Activated CD4-positive, alpha-beta T cell treated with anti-CD3 and anti-CD28 coated beads, Interleukin-2, amount 50 U/mL, for 1 hour (primary cell): ENCODE data around the gene MCC.

Source experiments
- DNase-seq: peaks from one replicate; pipeline ENCODE4 v3.0.0-alpha.2; 2020

Gene MCC

GRCh38 chr5:113002423-113002822, 485.8 kb downstream of the MCC start:
- no peak for DNase-seq

GRCh38 chr5:113000466-113000865, 487.8 kb downstream of the MCC start:
- no peak for DNase-seq

- no peak for DNase-seq
Measured at GRCh38 chr5:112998296-112998695, 490.0 kb downstream of the MCC start.

DNA sequence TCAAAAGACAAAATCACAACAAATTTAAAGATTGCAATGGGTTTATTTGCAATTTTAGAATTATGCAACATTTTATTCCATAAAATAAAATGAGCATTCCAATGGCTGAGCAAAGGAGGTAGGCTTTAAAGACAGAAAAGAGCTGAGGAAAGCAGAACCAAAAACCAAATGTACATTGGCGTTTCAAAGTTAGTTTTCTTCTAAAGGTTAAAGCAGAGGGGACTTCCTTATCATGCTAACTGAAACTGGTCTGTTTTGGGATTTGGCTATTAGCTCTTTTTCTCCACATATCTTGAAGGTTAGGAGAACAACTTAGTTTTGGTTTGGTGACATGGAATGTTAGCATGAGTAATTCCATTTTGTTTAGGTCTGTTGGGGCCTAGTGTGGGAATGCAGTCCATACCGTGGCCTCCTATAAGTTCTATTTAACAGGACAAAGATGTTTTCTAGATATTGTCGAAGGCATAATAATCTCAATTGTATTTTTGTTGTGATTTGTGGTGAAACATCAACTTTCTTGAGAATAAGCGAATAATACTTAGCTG, 491.4 kb downstream of the MCC start:
- no peak for DNase-seq

- DNase-seq, result peak; percentile 81
Measured at GRCh38 chr5:112995764-112996618, 492.3 kb downstream of the MCC start.

- no peak for DNase-seq
Measured at GRCh38 chr5:112986224-112986623, 502.0 kb downstream of the MCC start.

DNA sequence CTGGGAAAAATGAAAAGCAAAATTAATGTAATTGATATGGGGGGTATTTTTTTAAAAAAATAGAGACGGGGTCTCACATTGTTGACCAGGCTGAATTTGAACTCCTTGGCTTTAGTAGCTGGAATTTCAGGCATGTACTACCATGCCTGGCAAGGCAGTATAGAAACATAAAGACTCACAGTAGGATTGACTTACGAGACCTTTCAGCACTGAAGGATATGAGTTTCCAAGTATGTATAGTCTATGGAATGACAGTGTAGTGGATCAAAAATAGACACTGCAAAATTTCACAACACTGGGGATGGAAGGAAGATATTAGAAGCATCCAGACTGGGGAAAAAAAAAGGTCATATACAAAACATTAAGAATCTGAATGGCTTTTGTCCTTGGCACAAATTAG, 504.9 kb downstream of the MCC start:
- DNase-seq, result no peak

GRCh38 chr5:112979723-112980122, 508.5 kb downstream of the MCC start:
- DNase-seq, result no peak

GRCh38 chr5:112978836-112979235, 509.4 kb downstream of the MCC start:
- no peak for DNase-seq

GRCh38 chr5:112977440-112977861, 510.8 kb downstream of the MCC start:
- no peak for DNase-seq

DNA sequence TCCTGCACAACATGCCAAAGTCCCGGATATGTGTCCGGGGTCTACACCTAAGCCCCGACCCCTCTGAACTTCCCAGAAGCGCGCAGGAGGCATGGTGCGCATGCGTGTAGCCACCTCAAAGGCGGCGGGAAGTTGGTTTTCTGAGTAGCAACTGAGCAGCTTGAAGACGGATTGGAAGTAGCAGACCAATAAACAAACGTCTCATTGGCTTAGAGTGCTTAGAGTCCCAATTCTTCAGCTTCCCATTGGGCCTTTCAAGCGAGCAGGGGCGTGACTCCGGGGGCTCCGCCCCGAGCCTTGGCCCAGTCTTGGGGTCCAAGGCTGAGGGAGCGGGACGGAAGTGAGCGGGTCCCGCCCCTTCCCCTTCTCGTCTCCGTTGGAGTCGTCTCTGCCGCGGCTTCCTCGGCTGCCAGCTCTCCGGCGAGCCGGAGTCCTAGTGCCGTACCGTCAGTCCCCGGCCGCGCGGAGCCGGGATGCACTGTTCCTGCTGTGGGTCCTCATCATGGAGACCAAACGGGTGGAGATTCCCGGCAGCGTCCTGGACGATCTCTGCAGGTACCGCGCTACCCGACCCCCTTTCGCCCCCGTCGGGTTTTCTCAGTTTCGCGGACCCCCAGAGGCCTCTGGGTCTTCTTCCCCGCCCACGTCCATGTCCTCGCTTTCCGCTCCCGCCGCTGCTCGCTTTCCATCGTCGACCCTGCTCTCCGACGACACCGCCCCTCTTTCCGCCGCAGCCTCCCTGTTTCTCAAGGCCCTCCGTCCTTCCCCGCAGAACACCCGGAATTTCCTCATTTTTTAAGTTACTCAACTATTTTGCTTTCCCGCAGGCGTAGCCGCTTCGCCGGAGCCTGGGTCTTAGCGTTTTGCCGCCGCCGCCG, 511.6 kb downstream of the MCC start, which contains the start of gene DCP2:
Gene DCP2, plus strand, starts transcription at position 367 of the 878 bp plus-strand sequence. Its CDS starts 136 bp downstream, at position 503.
- peak; percentile 91 for DNase-seq

GRCh38 chr5:112975721-112976431, 512.4 kb downstream of the MCC start:
- no peak for DNase-seq

- no peak for DNase-seq
Measured at GRCh38 chr5:112974901-112975300, 513.4 kb downstream of the MCC start.

DNA sequence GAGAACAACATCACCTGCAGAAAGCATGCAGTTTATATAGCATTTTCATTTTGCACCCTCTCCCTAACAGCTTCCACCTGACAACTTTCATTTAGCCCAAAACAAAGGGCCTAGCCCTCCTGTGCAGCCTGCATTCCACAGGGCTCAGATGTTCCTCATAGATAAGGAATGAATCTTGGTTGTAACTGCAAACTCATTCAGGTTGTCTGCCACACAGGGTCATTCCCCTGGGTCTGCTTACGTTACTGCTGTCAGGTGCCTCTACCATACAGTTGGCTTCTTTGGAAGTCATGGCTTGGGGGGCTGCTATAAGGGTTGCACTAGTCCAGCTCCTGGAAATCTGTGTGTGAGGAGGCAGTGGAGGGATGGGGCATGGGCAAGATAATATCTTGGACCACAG, 514.3 kb downstream of the MCC start:
- DNase-seq, result no peak

- DNase-seq, result no peak
Measured at GRCh38 chr5:112973036-112973435, 515.2 kb downstream of the MCC start.
